IMR-90 (cell line): Measurements from ENCODE around the gene CRCP. TPM values are rescaled to one million over a fixed set of nuclear protein-coding genes. Genes with fewer than 3 reads are reported as not detected.

ENCODE experiments used
- ATAC-seq: fragments of 200-7000 bp; cut with Tn5 transposase; 2 replicates; pipeline ENCODE4 v1.9.1; 2020; ENCODE audit warnings: low read depth, mild to moderate bottlenecking, moderate library complexity
- BruUV-seq: library from RNA; stranded (reverse); fragments of 400-500 nt; replicated peaks from 2 replicates; lab custom pipeline; 2021; lab: Mats Ljungman, UMichigan
- CTCF ChIA-PET: fragments of 300-600 bp; formaldehyde crosslinking; extraction: SDS; loops from one replicate; lab custom pipeline; 2021; ENCODE audit warnings: antibody characterized with exemption; lab: Yijun Ruan, JAX
- POLR2A ChIA-PET: fragments of 300-600 bp; sonication (Branson Sonifier 250); formaldehyde crosslinking; loops from one replicate; lab custom pipeline; 2022; ENCODE audit warnings: antibody characterized with exemption; ENCODE audit not compliant: unreplicated experiment; lab: Charles Lee
- DNase-seq: peaks from one replicate; pipeline ENCODE4 v3.0.0; 2013
- H2AFZ ChIP-seq: replicated peaks from 2 replicates; pipeline ENCODE3; 2013; ENCODE audit warnings: low read length, mild to moderate bottlenecking; ENCODE audit not compliant: poor library complexity
- H2AK5ac ChIP-seq: 2 replicates; pipeline ENCODE4 v1.6.1; 2013; ENCODE audit warnings: low read depth, low read length, inconsistent platforms
- H2AK9ac ChIP-seq: replicated peaks from 2 replicates; pipeline ENCODE3; 2013; ENCODE audit warnings: mild to moderate bottlenecking, low read depth, low read length, moderate library complexity; ENCODE audit not compliant: poor library complexity
- H2BK120ac ChIP-seq: 2 replicates; pipeline ENCODE4 v1.6.1; 2013; ENCODE audit warnings: low read depth, low read length, inconsistent platforms
- H2BK15ac ChIP-seq: 3 replicates; pipeline ENCODE4 v1.6.1; 2013; ENCODE audit warnings: low read depth, low read length, inconsistent platforms
- H2BK20ac ChIP-seq: 2 replicates; pipeline ENCODE4 v1.6.1; 2013; ENCODE audit warnings: low read depth, mild to moderate bottlenecking, inconsistent platforms, low read length, moderate library complexity
- H2BK5ac ChIP-seq: 2 replicates; pipeline ENCODE4 v1.6.1; 2013; ENCODE audit warnings: mild to moderate bottlenecking, low read depth, low read length, inconsistent platforms; ENCODE audit not compliant: poor library complexity, severe bottlenecking
- H3K14ac ChIP-seq: replicated peaks from 2 replicates; pipeline ENCODE4 v1.6.1; 2013; ENCODE audit warnings: low read depth, low read length, inconsistent platforms
- H3K18ac ChIP-seq: 2 replicates; pipeline ENCODE4 v1.6.1; 2013; ENCODE audit warnings: low read depth, low read length, control low read depth
- H3K23ac ChIP-seq: 2 replicates; pipeline ENCODE4 v1.6.1; 2013; ENCODE audit warnings: low read depth, low read length, inconsistent platforms
- H3K27ac ChIP-seq: 2 replicates; pipeline ENCODE4 v1.5.1; 2013; ENCODE audit warnings: mild to moderate bottlenecking, control low read depth, low read length; ENCODE audit not compliant: insufficient read depth
- H3K27me3 ChIP-seq: 2 replicates; pipeline ENCODE4 v1.6.1; 2013; ENCODE audit warnings: low read length; ENCODE audit not compliant: control insufficient read depth, insufficient read depth
- H3K36me3 ChIP-seq: 2 replicates; pipeline ENCODE4 v1.6.1; 2013; ENCODE audit warnings: low read length, mixed read lengths; ENCODE audit not compliant: control insufficient read depth, insufficient read depth
- H3K4ac ChIP-seq: 2 replicates; pipeline ENCODE4 v1.6.1; 2013; ENCODE audit warnings: low read depth, low read length, inconsistent platforms
- H3K4me1 ChIP-seq: 2 replicates; pipeline ENCODE4 v1.6.1; 2013; ENCODE audit warnings: low read length, mixed read lengths; ENCODE audit not compliant: control insufficient read depth, insufficient read depth
- H3K4me2 ChIP-seq: 2 replicates; pipeline ENCODE4 v1.6.1; 2013; ENCODE audit warnings: low read depth, mild to moderate bottlenecking, control low read depth, low read length, moderate library complexity
- H3K4me3 ChIP-seq: 2 replicates; pipeline ENCODE4 v1.5.1; 2013; ENCODE audit warnings: low read depth, mild to moderate bottlenecking, control low read depth, low read length, moderate library complexity; ENCODE audit not compliant: insufficient read depth
- H3K56ac ChIP-seq: 2 replicates; pipeline ENCODE4 v1.6.1; 2013; ENCODE audit warnings: low read length, inconsistent platforms; ENCODE audit not compliant: insufficient read depth; ENCODE audit errors: extremely low read depth
- H3K79me1 ChIP-seq, 2 experiments: 2 replicates each; pipeline ENCODE4 v1.6.1; 2013; ENCODE audit warnings: low read length in 2 of 2, inconsistent platforms in 1 of 2, low read depth in 1 of 2
- H3K9ac ChIP-seq: 2 replicates; pipeline ENCODE4 v1.6.1; 2013; ENCODE audit warnings: low read depth, low read length, control low read depth
- H3K9me1 ChIP-seq: 2 replicates; pipeline ENCODE4 v1.6.1; 2013; ENCODE audit warnings: low read length, inconsistent platforms; ENCODE audit not compliant: insufficient read depth
- H3K9me3 ChIP-seq: 2 replicates; pipeline ENCODE4 v1.6.1; 2013; ENCODE audit warnings: low read length; ENCODE audit not compliant: control insufficient read depth, insufficient read depth
- H4K20me1 ChIP-seq: 2 replicates; pipeline ENCODE4 v1.6.1; 2013; ENCODE audit warnings: low read length, inconsistent platforms; ENCODE audit not compliant: insufficient read depth
- H4K5ac ChIP-seq: 2 replicates; pipeline ENCODE4 v1.6.1; 2013; ENCODE audit warnings: mild to moderate bottlenecking, low read depth, low read length, control low read depth
- H4K8ac ChIP-seq, 2 experiments: 2 replicates each; pipeline ENCODE4 v1.6.1; 2013; ENCODE audit warnings: low read depth in 2 of 2, low read length in 2 of 2, control low read depth in 1 of 2, inconsistent platforms in 1 of 2
- H4K91ac ChIP-seq: 2 replicates; pipeline ENCODE4 v1.6.1; 2013; ENCODE audit warnings: low read depth, low read length, inconsistent platforms; ENCODE audit not compliant: insufficient read depth
- CEBPB ChIP-seq: IDR thresholded peaks from 2 replicates; pipeline ENCODE4 v1.6.1; 2012; ENCODE audit warnings: low read depth, low read length, improper control_type of control experiment
- MAZ ChIP-seq: IDR thresholded peaks from 2 replicates; pipeline ENCODE4 v1.6.1; 2012; ENCODE audit warnings: low read depth, mild to moderate bottlenecking, low read length, improper control_type of control experiment, moderate library complexity, borderline replicate concordance
- POLR2A ChIP-seq: IDR thresholded peaks from 2 replicates; pipeline ENCODE4 v1.6.1; 2012; ENCODE audit warnings: mild to moderate bottlenecking, low read depth, low read length
- RAD21 ChIP-seq: IDR thresholded peaks from 2 replicates; pipeline ENCODE4 v1.6.1; 2012; ENCODE audit warnings: low read length, improper control_type of control experiment
- RFX5 ChIP-seq: IDR thresholded peaks from 2 replicates; pipeline ENCODE4 v1.8.0; 2012; ENCODE audit warnings: low read depth, mild to moderate bottlenecking, low read length, moderate library complexity
- WGBS, 2 experiments: methylation state at CpG; one replicate each; pipeline versions ENCODE4 v1.1.5 to v1.1.7; 2013; ENCODE audit warnings: missing lambda C conversion rate in 2 of 2; ENCODE audit not compliant: insufficient read length in 1 of 2; ENCODE audit errors: extremely low coverage in 2 of 2; 5-methylcytosine and 5-hydroxymethylcytosine counted together
- dilution Hi-C: fragments of 300-500 bp; cut with HindIII; formaldehyde crosslinking; loops from one replicate; pipeline ENCODE4 v1.14.3; 2018; ENCODE audit warnings: low sequenced_read_pairs; ENCODE audit not compliant: unreplicated experiment
- in situ Hi-C: fragments of 300-500 bp; cut with MboI; formaldehyde crosslinking; loops from 3 replicates; pipeline ENCODE4 v1.14.3; 2019; ENCODE audit warnings: low sequenced_read_pairs, inconsistent platforms, mixed read lengths
- intact Hi-C: fragments of 100-400 bp; cut with micrococcal nuclease; formaldehyde crosslinking; loops from 2 replicates; pipeline ENCODE4 v1.10.0; 2022
- polyA plus RNA-seq, 3 experiments: library from polyadenylated mRNA; depleted of rRNA; stranded (reverse); fragments of >200 nt; gene quantifications; 2 replicates each; pipeline ENCODE4 v1.2.3, GENCODE V29; 2012; ENCODE audit warnings: low replicate concordance in 1 of 3
- total RNA-seq: library from RNA; depleted of rRNA; stranded (reverse); fragments of >200 nt; gene quantifications from 2 replicates; pipeline ENCODE4 v1.2.3, GENCODE V29; 2012
- TF ChIP-seq, protein P1 (sequence below): conservative IDR thresholded peaks from 2 replicates; pipeline ENCODE4 v1.5.1; 2012; ENCODE audit warnings: mild to moderate bottlenecking, low read depth, low read length, improper control_type of control experiment

The CRCP gene
- total and polyA plus RNA-seq, 2 of the 4 experiments (the other 2 are of a cell fraction), result 22.9 to 37.5 TPM

DNA sequence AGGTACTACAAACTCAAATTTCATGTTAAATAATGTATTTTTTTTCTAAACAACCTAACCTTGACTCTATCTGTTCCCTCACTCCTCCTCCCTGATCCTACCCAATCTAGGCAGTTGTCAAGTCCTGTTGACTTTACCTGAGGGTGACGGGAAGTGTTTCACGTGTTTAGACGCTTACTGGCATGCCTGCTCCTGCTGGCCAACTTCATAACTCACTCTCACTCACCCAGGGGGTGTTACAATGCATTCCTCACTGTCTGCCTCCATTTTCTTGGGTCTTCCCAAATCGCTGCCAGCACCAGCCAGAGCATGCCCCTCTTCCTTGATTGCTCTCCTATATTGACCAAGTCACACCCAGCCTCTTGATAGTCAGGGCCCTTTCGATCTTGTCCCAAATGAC lies 28.3 kb downstream of the CRCP start:
- no peaks in the 10 kb centered on the region for H3K9me3 ChIP-seq
- WGBS, 2 experiments, result 79% methylated on average over 4 of the region's 5 CpGs; no CpG with 5 or more reads in 1 of the 2 experiments
- H3K9ac ChIP-seq, result no peak overlapping the region
- ChIA-PET CTCF (interaction anchor here (0.5 kb wide), 1 partner anchor 228 kb away, joined by 3 read pairs; no protein-coding TSS in a partner anchor), POLR2A (no interaction called here)
- peak overlapping the region; percentile 82 for H2AK5ac ChIP-seq
- TF ChIP-seq MAZ, result no peak
- TF ChIP-seq RAD21, result no peak
- no peak for TF ChIP-seq POLR2A
- TF ChIP-seq, protein P1, sequence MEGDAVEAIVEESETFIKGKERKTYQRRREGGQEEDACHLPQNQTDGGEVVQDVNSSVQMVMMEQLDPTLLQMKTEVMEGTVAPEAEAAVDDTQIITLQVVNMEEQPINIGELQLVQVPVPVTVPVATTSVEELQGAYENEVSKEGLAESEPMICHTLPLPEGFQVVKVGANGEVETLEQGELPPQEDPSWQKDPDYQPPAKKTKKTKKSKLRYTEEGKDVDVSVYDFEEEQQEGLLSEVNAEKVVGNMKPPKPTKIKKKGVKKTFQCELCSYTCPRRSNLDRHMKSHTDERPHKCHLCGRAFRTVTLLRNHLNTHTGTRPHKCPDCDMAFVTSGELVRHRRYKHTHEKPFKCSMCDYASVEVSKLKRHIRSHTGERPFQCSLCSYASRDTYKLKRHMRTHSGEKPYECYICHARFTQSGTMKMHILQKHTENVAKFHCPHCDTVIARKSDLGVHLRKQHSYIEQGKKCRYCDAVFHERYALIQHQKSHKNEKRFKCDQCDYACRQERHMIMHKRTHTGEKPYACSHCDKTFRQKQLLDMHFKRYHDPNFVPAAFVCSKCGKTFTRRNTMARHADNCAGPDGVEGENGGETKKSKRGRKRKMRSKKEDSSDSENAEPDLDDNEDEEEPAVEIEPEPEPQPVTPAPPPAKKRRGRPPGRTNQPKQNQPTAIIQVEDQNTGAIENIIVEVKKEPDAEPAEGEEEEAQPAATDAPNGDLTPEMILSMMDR, result no peak
- no peak for TF ChIP-seq CEBPB
- no peak for TF ChIP-seq RFX5
- H3K14ac ChIP-seq, result 0 out of 2 replicates have a peak overlapping the region, but pooled peaks have one; percentile 41
- no peak for DNase-seq
- dilution Hi-C loops, result no loop called here
- peaks cover 16% of the 10 kb centered on the region for H3K9me1 ChIP-seq
- ATAC-seq, result no peak
- in situ Hi-C loops, result no loop called here
- no peak overlapping the region for H2AFZ ChIP-seq
- H3K18ac ChIP-seq, result no peak overlapping the region
- H3K36me3 ChIP-seq, result peaks cover 27% of the 10 kb centered on the region
- no peak overlapping the region for H3K4me2 ChIP-seq
- peaks cover 31% of the 10 kb centered on the region for H3K4me1 ChIP-seq
- H3K23ac ChIP-seq, result peak overlapping the region; percentile 29; the same call in 1 of the 2 replicates
- no peak overlapping the region for H2BK5ac ChIP-seq
- peak overlapping the region; percentile 55; the same call in 1 of the 2 replicates for H4K5ac ChIP-seq
- H3K56ac ChIP-seq, result no peak overlapping the region
- no peak overlapping the region for H4K8ac ChIP-seq
- peak overlapping the region; percentile 84; the same call in 1 of the 3 replicates for H2BK15ac ChIP-seq
- H3K79me1 ChIP-seq, result peaks cover 27 to 69% of the 10 kb centered on the region in 2 experiments
- no peak overlapping the region for H2AK9ac ChIP-seq
- H3K27me3 ChIP-seq, result no peaks in the 10 kb centered on the region
- H3K27ac ChIP-seq, result no peak overlapping the region
- H2BK20ac ChIP-seq, result no peak overlapping the region
- 0 out of 2 replicates have a peak overlapping the region, but pooled peaks have one; percentile 6 for H2BK120ac ChIP-seq
- H3K4ac ChIP-seq, result no peak overlapping the region
- intact Hi-C loops, result loop anchor here (5.0 to 10.0 kb wide), 3 partner anchors 62 to 362 kb away; partner anchors contain the start of gene TPST1
- no peak overlapping the region for H3K4me3 ChIP-seq
- peaks cover 2% of the 10 kb centered on the region; the same call in 1 of the 2 replicates for H4K20me1 ChIP-seq
- BruUV-seq, result no TSS peak
- H4K91ac ChIP-seq, result peak overlapping the region; percentile 38; the same call in 1 of the 2 replicates
